ENCODE results near the gene PHC2.

The PHC2 gene

GRCh38 chr1:33369081-33369480 is 61.8 kb downstream of the PHC2 start:
- DNase-seq: no peak

GRCh38 chr1:33368431-33368830 is 62.5 kb downstream of the PHC2 start:
- no peak for DNase-seq

DNA sequence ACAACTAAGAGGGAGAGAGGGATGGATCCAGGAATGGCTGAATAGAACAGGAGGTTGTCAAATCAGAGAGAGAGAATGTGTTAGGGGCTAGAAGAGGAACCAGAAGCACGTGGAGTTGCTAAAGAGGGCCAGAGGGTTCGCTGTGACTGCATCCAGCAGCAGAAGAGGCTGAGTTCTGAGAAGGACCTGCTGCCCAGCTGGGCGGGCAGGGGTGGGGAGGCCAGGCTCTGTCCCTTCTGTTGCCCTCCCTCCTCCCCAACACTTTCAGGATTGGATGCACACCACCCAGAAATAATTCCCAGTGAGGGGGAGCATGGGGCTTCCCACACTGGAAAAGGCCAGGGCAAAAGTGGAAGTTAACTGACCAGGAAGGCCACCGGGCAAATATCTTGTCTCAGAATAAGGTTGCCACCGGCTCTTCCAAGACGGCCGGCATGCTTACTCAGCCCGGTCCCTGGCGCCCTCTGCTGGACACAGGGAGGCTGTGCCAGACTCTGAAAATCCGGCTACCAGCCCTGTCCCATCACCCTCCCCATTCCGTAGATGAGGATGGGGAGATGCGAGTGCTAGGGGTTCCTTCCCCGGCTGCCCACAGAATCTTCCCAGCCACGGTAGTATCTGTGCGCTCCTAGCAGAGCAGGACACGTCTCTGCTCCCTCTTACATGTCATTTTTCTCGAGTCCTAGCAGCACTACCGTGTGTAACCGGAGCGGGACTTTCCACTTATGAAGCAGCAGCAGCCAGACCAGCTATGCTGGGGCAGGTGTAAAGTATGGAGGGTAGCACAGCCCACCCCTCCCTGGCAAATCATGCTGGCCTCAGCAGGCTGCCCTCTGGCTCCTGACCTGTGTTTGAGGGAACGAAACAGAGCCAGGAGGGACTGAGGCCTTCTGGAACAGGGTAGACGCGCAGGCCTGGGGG is 63.1 kb downstream of the PHC2 start:
- DNase-seq: peak; percentile 22 to 55

GRCh38 chr1:33366762-33367484 is 64.0 kb downstream of the PHC2 start:
- no peak for DNase-seq

- DNase-seq: no peak
Observed at GRCh38 chr1:33365560-33365997, 65.3 kb downstream of the PHC2 start.

GRCh38 chr1:33364565-33364918 is 66.4 kb downstream of the PHC2 start:
- no peak for DNase-seq

GRCh38 chr1:33363470-33363861 is 67.4 kb downstream of the PHC2 start:
- no peak for DNase-seq

- DNase-seq: no peak
Observed at GRCh38 chr1:33363021-33363420, 67.9 kb downstream of the PHC2 start.

GRCh38 chr1:33361532-33362235 is 69.2 kb downstream of the PHC2 start:
- DNase-seq: no peak

GRCh38 chr1:33360367-33360766 is 70.5 kb downstream of the PHC2 start:
- no peak for DNase-seq

DNA sequence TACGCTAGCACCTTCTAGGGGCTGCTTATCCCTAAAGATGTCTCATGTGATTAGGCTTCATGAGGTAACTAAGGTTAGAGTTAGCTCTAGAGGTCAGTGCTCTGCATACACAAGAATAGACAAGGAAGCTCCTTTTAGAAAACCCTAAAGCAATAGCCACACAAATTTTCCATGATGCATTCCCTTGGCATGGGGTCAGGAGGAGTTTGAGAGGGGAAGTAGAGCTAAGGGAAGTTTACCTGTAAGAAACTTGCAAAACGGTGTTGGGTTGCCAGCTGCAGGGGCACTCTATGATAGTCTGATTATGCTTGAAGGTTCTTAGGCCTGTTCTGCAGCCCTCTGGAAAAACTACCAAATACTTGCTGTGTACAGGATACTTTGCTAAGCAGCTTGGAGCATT is 71.0 kb downstream of the PHC2 start:
- no peak for DNase-seq

GRCh38 chr1:33358795-33359503 is 71.9 kb downstream of the PHC2 start:
- no peak for DNase-seq

DNA sequence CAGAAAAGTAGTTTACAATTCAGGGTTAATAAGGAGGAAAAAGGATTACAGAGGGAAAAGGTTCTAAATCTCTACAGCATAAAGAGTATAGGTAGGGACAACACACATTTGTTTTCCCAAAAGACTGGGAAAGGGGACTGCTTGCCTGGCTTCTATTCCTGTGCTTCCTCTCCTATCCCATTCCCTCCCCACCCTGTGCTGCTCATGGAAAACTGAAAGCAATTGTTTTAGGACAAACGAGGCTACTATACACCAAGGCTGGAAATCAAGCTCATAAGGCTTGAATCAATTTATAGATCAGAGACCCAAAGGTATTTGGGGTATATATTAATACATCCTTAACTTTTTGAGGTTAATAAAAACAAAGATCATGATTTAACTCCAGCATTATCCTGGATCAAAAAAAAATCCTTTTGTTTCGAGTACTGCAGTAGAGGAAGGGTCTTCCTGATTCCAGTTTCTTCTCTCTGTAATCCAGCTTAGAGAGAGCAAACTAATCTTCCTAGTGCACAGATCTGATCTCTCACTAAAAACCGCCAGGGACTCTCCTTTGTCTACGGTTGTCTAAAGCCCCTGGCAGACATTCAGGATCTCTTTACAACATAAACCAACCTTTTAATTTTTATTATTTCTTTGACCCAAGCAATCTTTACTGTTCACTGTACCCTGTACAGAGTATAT is 72.6 kb downstream of the PHC2 start:
- no peak for DNase-seq

- no peak for DNase-seq
Observed at GRCh38 chr1:33357099-33357498, 73.8 kb downstream of the PHC2 start.

DNA sequence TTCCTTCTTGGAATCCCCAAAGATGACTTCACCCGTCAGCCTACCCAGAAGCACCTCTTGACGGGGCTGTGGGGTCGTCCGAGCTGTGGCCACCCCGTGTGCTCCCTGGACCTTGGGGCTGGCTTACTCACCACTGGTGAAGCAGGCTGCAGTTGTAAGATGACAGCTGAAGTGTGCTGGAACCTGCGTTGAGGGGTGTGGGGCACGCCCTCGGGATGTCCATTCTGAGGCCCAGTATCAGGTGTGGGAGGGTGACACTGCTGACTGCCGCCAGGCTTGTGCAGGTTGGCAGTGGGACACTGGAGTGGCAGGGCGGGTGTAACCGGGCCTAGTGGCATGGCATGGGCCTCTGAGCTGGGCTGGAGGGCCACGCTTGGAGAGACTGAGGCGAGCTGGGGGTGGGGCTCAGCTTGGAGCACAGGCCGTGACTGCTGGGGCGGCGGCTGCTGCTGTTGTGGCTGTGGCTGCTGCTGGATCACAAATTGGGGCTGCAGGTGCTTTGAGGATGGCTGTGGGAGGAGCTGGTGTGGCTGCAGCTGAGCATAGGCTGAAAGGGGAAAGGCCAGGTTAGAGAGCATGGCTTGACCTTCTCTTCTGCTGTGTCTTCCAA is 76.1 kb downstream of the PHC2 start:
- DNase-seq: no peak

DNA sequence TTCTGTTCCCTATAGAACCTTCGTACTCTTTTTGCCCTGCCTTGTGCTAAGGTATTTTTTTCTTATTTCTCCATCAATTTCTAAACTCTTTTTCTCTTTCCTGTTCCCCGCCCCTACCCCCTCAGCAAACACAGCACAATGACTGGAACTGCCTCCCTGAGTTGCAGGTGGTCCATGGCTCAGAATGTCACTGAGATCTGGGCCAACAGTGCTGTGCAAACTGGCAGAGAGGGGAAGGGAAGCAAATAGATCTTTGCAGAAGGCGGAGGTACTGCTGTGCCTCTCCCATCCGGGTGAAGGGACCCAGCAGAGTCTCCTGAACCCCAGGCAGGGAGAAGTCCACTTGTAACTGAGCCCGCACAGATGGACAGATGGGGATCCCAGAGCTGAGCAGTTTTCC is 77.4 kb downstream of the PHC2 start:
- DNase-seq: no peak

DNA sequence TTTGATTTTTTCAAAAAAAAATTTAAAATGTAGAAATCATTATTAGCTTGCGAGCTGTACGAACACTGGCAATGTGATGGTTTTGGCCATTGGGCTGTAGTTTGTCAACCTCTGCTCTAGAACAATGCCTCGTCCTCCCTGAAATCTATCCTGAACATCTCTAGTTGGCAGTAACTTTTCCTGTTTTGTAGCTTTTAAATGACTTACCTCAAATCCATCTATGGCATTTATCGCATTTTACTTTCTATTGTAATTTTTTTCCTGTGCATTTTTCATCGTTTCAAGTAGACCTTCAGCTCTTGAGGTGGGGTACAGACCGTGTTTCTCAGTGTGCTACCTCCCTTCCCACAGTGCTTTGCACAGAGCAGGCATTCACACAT is 79.6 kb downstream of the PHC2 start:
- no peak for DNase-seq

- no peak for DNase-seq
Observed at GRCh38 chr1:33350611-33351280, 80.1 kb downstream of the PHC2 start.

DNA sequence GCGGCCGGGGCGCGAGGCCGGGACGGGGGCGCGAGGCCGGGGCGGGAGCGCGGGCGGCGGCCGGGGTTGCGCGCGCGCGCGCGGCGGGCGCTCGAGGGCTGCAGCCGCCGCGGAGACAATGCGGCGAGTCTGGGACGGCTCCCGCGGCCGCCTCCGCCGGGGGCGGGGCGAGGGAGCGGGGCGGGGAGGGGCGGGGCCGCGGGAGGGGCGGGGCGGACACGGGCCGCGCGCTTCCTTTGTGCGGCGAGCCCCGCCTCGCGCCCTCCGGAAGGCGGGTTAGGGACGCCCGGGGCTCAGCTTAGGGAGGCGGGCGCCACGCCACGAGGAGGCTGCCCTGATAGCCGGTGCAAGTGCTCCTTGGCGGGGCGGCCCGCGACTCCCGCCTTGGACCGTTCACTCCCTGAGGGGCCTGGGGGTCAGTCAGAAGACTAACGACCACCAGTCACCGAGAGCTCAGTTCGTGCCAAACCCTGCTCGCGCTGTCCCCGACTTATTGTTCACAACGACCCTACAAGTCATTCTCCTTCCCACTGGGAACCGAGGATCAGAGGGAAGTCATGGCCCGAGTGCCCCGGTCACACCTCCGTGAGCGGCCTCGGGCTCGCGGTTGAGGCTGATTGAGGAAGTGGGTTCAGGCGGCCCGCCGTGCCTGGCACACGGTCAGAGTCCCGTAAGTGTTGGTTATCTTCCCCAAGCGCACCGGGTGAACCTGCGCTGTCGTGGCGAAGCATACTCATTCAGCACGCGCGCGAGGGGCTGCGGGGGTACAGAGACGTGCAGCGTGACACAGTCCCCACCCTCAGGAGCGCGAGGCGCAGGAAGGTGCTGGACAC is 80.9 kb downstream of the PHC2 start:
- DNase-seq: peak; percentile 71 to 74

GRCh38 chr1:33349081-33349759 is 81.7 kb downstream of the PHC2 start:
- DNase-seq: no peak
